Measurements from ENCODE around the gene AHCYL2.

- no peak for TF ChIP-seq CTCF (conservative IDR thresholded peaks at IDR 0.05; ENCODE audit: low read length)
- no peak for TF ChIP-seq EZH2phosphoT487 (IDR thresholded peaks at IDR 0.05; ENCODE audit: borderline replicate concordance, low read depth, low read length)
Measured at GRCh38 chr7:129439963-129440625, 215.3 kb downstream of the AHCYL2 start.

All from OCI-LY7 (cell line).